ENCODE measurements around the gene STARD13. TPM values are rescaled to one million over a fixed set of nuclear protein-coding genes. Genes with fewer than 3 reads are reported as not detected.

STARD13 gene
- total RNA-seq, 2 donors from 2014 or later = 27.4 to 31.1 TPM

GRCh38 chr13:33283195-33283911 lies 2.2 kb downstream of the STARD13 start:
- H3K27ac ChIP-seq = no peak overlapping the region

DNA sequence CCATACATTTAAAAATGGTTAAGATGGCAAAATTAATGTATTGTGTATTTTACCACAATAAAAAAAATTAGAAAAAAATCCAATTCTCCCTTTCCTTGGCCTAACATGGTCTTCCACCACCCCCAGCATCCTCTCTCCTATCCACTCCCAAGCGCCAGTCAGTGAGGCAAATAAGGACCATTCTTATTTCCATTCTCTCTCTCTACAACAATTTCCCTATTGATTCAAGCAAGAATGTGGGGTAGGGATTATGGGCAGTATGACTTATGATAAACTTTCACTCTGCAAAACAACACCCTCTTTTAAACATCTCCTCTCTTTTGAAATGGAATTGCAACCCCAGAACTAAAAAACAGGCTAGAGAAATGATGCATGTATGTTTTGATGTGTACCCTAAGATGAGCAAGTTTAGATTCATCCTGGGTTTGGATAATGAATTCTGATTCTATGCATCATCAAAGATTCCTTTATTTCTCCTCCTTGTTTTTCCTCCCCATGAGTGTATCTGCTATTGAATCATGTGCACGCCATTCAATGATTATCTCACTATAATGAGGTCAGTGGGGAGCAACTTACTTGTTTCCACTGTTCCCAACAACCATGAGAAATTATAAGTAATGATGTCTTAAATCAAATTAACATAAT lies 3.5 kb downstream of the STARD13 start:
- TF ChIP-seq POLR2AphosphoS5 (IDR thresholded peaks at IDR 0.05) = no peak
- TF ChIP-seq CTCF (IDR thresholded peaks at IDR 0.05) = no peak
- no peak for TF ChIP-seq POLR2A (IDR thresholded peaks at IDR 0.05)
- Histone ChIP-seq H3K4me3 (no peak overlapping the region), H3K27ac (no peak overlapping the region), H3K4me1 (replicated peaks) (no peaks in the 10 kb centered on the region), H3K9me3 (no peaks in the 10 kb centered on the region), H3K36me3 (no peaks in the 10 kb centered on the region), H3K27me3 (replicated peaks; ENCODE audit: insufficient read depth) (no peaks in the 10 kb centered on the region)
- 90% methylated on average over 2 of the region's 2 CpGs for WGBS
- intact Hi-C loops (cut with DNase I) = loop anchor here (10.0 kb wide), 1 partner anchor 443 kb away; no protein-coding TSS in a partner anchor
- DNase-seq (ENCODE audit: low spot score) = no peak

More at GRCh38 chr13:33283195-33283911, 2.2 kb downstream of the STARD13 start:
- H3K9me3 ChIP-seq = no peaks in the 10 kb centered on the region
- intact Hi-C loops (cut with DNase I) = loop anchor here (10.0 kb wide), 1 partner anchor 441 kb away; no protein-coding TSS in a partner anchor
- 60% methylated on average over 1 of the region's 1 CpG for WGBS
- H3K36me3 ChIP-seq = no peaks in the 10 kb centered on the region
- H3K4me1 ChIP-seq (replicated peaks) = no peaks in the 10 kb centered on the region
- H3K27me3 ChIP-seq (replicated peaks; ENCODE audit: insufficient read depth) = no peaks in the 10 kb centered on the region
- TF ChIP-seq CTCF (IDR thresholded peaks at IDR 0.05) = no peak
- TF ChIP-seq POLR2A (IDR thresholded peaks at IDR 0.05) = no peak
- no peak for TF ChIP-seq POLR2AphosphoS5 (IDR thresholded peaks at IDR 0.05)
- no peak for DNase-seq (ENCODE audit: low spot score)
- H3K4me3 ChIP-seq = no peak overlapping the region

GRCh38 chr13:33280923-33281322 lies 4.6 kb downstream of the STARD13 start:
- TF ChIP-seq POLR2AphosphoS5 (IDR thresholded peaks at IDR 0.05) = no peak
- no peak for TF ChIP-seq POLR2A (IDR thresholded peaks at IDR 0.05)
- no peak for TF ChIP-seq CTCF (IDR thresholded peaks at IDR 0.05)
- intact Hi-C loops (cut with DNase I) = loop anchor here (10.0 kb wide), 1 partner anchor 444 kb away; no protein-coding TSS in a partner anchor
- 94% methylated on average over 5 of the region's 5 CpGs for WGBS
- DNase-seq (ENCODE audit: low spot score) = no peak
- Histone ChIP-seq H3K4me1 (replicated peaks) (no peaks in the 10 kb centered on the region), H3K9me3 (no peaks in the 10 kb centered on the region), H3K27ac (no peak overlapping the region), H3K4me3 (no peak overlapping the region), H3K36me3 (no peaks in the 10 kb centered on the region), H3K27me3 (replicated peaks; ENCODE audit: insufficient read depth) (no peaks in the 10 kb centered on the region)

DNA sequence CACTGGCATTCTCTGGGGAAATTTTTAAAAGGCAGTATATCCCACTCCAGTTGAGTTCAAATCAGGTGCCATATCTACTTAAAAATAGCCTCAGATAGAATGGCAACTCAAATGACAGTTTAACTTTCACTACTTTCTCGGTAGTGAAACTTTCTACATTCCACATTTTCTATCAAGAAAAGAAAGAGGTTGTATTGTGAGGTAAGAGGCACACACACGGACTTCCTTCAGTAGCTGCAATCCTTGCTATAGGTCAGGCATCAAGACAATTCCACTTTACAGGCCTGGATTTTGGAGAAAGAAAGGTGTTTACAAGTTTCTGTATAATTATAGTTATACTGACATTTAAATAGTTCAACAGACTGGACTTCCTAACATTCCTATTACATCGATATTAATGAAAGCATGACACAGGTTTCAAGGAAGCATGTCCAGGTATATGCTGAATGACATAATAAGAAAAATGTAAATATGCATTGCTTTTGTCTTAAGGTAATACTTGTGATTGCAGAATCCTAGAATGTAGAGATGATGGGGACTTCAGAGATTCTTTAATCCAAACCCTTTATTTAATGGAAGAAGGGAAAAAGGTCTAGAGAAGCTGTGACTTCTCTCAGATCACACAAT lies 5.2 kb downstream of the STARD13 start:
- WGBS = 66% methylated on average over 3 of the region's 3 CpGs
- no peaks in the 10 kb centered on the region for H3K9me3 ChIP-seq
- TF ChIP-seq CTCF (IDR thresholded peaks at IDR 0.05) (no peak), POLR2AphosphoS5 (IDR thresholded peaks at IDR 0.05) (no peak), POLR2A (IDR thresholded peaks at IDR 0.05) (no peak)
- no peaks in the 10 kb centered on the region for H3K4me1 ChIP-seq (replicated peaks)
- H3K27ac ChIP-seq = no peak overlapping the region
- H3K36me3 ChIP-seq = no peaks in the 10 kb centered on the region
- DNase-seq (ENCODE audit: low spot score) = no peak
- no peaks in the 10 kb centered on the region for H3K27me3 ChIP-seq (replicated peaks; ENCODE audit: insufficient read depth)
- H3K4me3 ChIP-seq = no peak overlapping the region
- intact Hi-C loops (cut with DNase I) = loop anchor here (10.0 kb wide), 1 partner anchor 444 kb away; no protein-coding TSS in a partner anchor
